HEK293 (cell line): ENCODE measurements around the gene MTMR3.

Experiments
- ATF2 ChIP-seq: fragments of 450-650 bp; formaldehyde crosslinking; IDR thresholded peaks from 2 replicates; pipeline ENCODE4 v1.5.1; 2016; ENCODE audit warnings: missing biosample characterization, missing genetic modification characterization, low read depth
- CTCF ChIP-seq: fragments of 450-650 bp; formaldehyde crosslinking; IDR thresholded peaks from 2 replicates; pipeline ENCODE4 v1.5.1; 2016; ENCODE audit warnings: missing biosample characterization, missing genetic modification characterization
- KLF7 ChIP-seq: fragments of 450-650 bp; formaldehyde crosslinking; IDR thresholded peaks from 2 replicates; pipeline ENCODE4 v1.5.1; 2016; ENCODE audit warnings: missing biosample characterization, missing genetic modification characterization, borderline replicate concordance
- PBX3 ChIP-seq: sonication (generic); formaldehyde crosslinking; IDR thresholded peaks from 2 replicates; pipeline ENCODE4 v1.8.1; 2022; ENCODE audit warnings: mild to moderate bottlenecking, moderate library complexity, missing genetic modification reagents
- YY1 ChIP-seq: fragments of 450-650 bp; formaldehyde crosslinking; IDR thresholded peaks from 2 replicates; pipeline ENCODE4 v1.5.1; 2018; ENCODE audit warnings: missing biosample characterization, missing genetic modification characterization
- ZBTB1 ChIP-seq: fragments of 450-650 bp; formaldehyde crosslinking; IDR thresholded peaks from 2 replicates; pipeline ENCODE4 v1.5.1; 2016; ENCODE audit warnings: missing biosample characterization, missing genetic modification characterization
- ZBTB49 ChIP-seq: fragments of 450-650 bp; formaldehyde crosslinking; IDR thresholded peaks from 2 replicates; pipeline ENCODE4 v1.5.1; 2016; ENCODE audit warnings: missing biosample characterization, missing genetic modification characterization, low read depth
- ZNF10 ChIP-seq: fragments of 450-650 bp; formaldehyde crosslinking; IDR thresholded peaks from 2 replicates; pipeline ENCODE4 v1.5.1; 2017; ENCODE audit warnings: missing biosample characterization, missing genetic modification characterization
- ZNF138 ChIP-seq: fragments of 450-650 bp; formaldehyde crosslinking; IDR thresholded peaks from 2 replicates; pipeline ENCODE4 v1.5.1; 2016; ENCODE audit warnings: missing biosample characterization, missing genetic modification characterization, borderline replicate concordance
- ZNF175 ChIP-seq: fragments of 450-650 bp; formaldehyde crosslinking; IDR thresholded peaks from 2 replicates; pipeline ENCODE4 v1.5.1; 2016; ENCODE audit warnings: missing biosample characterization, missing genetic modification characterization
- ZNF624 ChIP-seq: fragments of 450-650 bp; formaldehyde crosslinking; IDR thresholded peaks from 2 replicates; pipeline ENCODE4 v1.5.1; 2017; ENCODE audit warnings: missing biosample characterization, missing genetic modification characterization
- ZNF654 ChIP-seq: fragments of 450-650 bp; formaldehyde crosslinking; IDR thresholded peaks from 2 replicates; pipeline ENCODE4 v1.5.1; 2016; ENCODE audit warnings: low read depth, missing biosample characterization, missing genetic modification characterization
- ZNF670 ChIP-seq: fragments of 450-650 bp; formaldehyde crosslinking; IDR thresholded peaks from 2 replicates; pipeline ENCODE4 v1.5.1; 2016; ENCODE audit warnings: missing biosample characterization, missing genetic modification characterization, low read depth

GRCh38 chr22:29842172-29842571, 40.8 kb upstream of the MTMR3 start:
- TF ChIP-seq ZNF654 (tag by site-specific recombination) (no peak), PBX3 (no peak), CTCF (tag by site-specific recombination) (no peak), ZNF670 (no peak), ZBTB1 (no peak), ZBTB49 (tag by site-specific recombination) (no peak), ZNF175 (tag by site-specific recombination) (no peak), YY1 (tag by site-specific recombination) (no peak), ZNF10 (no peak), ZNF624 (tag by site-specific recombination) (no peak), KLF7 (tag by site-specific recombination) (no peak), ZNF138 (no peak), ATF2 (tag by site-specific recombination) (no peak)
